Heart left ventricle (tissue), 16 donors: ENCODE data around the gene CCNY. TPM values are rescaled to one million over a fixed set of nuclear protein-coding genes. Genes with fewer than 3 reads are reported as not detected.
A peak's percentile ranks its signal among the peaks of the same experiment; 100 is the strongest.

Experiments
- ATAC-seq, 4 donors: fragments of 200-7000 bp; cut with Tn5 transposase; one replicate each; pipeline ENCODE4 v1.9.1; 2020 to 2022; ENCODE audit warnings: moderate library complexity in 4 of 4, mild to moderate bottlenecking in 3 of 4, moderate number of reproducible peaks in 1 of 4
- DNase-seq, 5 donors: peaks; one replicate each; pipeline ENCODE4 v3.0.0-alpha.2; 2020
- H3K27ac ChIP-seq, 12 donors: fragments of 200-600 bp; sonication (generic) in 4 of 12; one replicate each; pipeline versions ENCODE4 v1.5.0 to v1.8.0; 2016 to 2022; ENCODE audit warnings: mild to moderate bottlenecking in 2 of 12
- H3K27me3 ChIP-seq, 9 donors: fragments of 200-600 bp; sonication (generic) in 2 of 9; one replicate each; pipeline versions ENCODE4 v1.5.1 to v1.8.0; 2016 to 2022; ENCODE audit warnings: mild to moderate bottlenecking in 3 of 9
- H3K36me3 ChIP-seq, 9 donors: fragments of 200-600 bp; sonication (generic) in 2 of 9; one replicate each; pipeline versions ENCODE4 v1.5.0 to v1.8.0; 2018 to 2022; ENCODE audit warnings: mild to moderate bottlenecking in 2 of 9
- H3K4me1 ChIP-seq, 12 donors: fragments of 200-600 bp; sonication (generic) in 4 of 12; one replicate each; pipeline versions ENCODE4 v1.5.0 to v1.8.0; 2016 to 2022; ENCODE audit warnings: mild to moderate bottlenecking in 3 of 12
- H3K4me3 ChIP-seq, 12 donors: fragments of 200-600 bp; sonication (generic) in 4 of 12; one replicate each; pipeline versions ENCODE4 v1.5.0 to v1.8.0; 2017 to 2022; ENCODE audit warnings: mild to moderate bottlenecking in 9 of 12, moderate library complexity in 4 of 12
- H3K9me3 ChIP-seq, 12 donors: fragments of 200-600 bp; sonication (generic) in 4 of 12; one replicate each; pipeline versions ENCODE4 v1.5.0 to v1.8.0; 2016 to 2022; ENCODE audit warnings: mild to moderate bottlenecking in 1 of 12
- CTCF ChIP-seq, 12 donors: fragments of 200-600 bp; sonication (generic) in 4 of 12; IDR thresholded peaks; one replicate each; pipeline versions ENCODE4 v1.5.0 to v1.8.0; 2018 to 2022; ENCODE audit warnings: antibody characterized with exemption in 12 of 12, mild to moderate bottlenecking in 5 of 12
- POLR2A ChIP-seq, 2 donors: fragments of 450-650 bp; IDR thresholded peaks; one replicate each; pipeline ENCODE4 v1.6.1; 2017; ENCODE audit warnings: antibody characterized with exemption in 2 of 2, mild to moderate bottlenecking in 2 of 2, moderate library complexity in 2 of 2
- WGBS, 4 donors: extraction: QIAGEN DNeasy Blood & Tissue Kit in 2 of 4; methylation state at CpG; one replicate each; pipeline versions ENCODE4 v1.1.5 to v1.1.7; 2013 to 2018; 5-methylcytosine and 5-hydroxymethylcytosine counted together
- intact Hi-C, 10 donors: fragments of 100-400 bp; cut with DNase I; formaldehyde crosslinking; loops; one replicate each; pipeline versions ENCODE4 v1.11.1 to v1.14.2; 2022
- polyA plus RNA-seq, 2 donors: library from polyadenylated mRNA; stranded (reverse); fragments of 200-250 nt; gene quantifications; one replicate each; pipeline ENCODE4 v1.2.3, GENCODE V29; 2013
- total RNA-seq, 9 donors: library from RNA; depleted of rRNA in 2 of 9; stranded (reverse); fragments of >200 nt in 2 of 9; fragmentation: NEBNext Ultra II Directional in 3 of 9; extraction: Animal tissue kit (Norgen Biotek cat#: 25700) in 3 of 9; gene quantifications; one replicate each; pipeline versions ENCODE4 v1.1.0 to v1.2.4, GENCODE V29; 2016 to 2023
- donor health status: ischemic (EF 13 %, LVEDD 7.1; RV severe dilation, severe dysfunction).
- donor health status: healthy with polysubstance abuse.
- donor health status: DM: no; HTN: yes; CAD: no.
- donor health status: DM: no; HTN: no; CAD: no.
- donor health status: ischemic (EF 25% LVEDD 6.9; RV normal size, moderate dysfunction).
- donor health status: ischemic (EF 25% LVEDD 5.7; RV mildly dilated, moderate dysfunction).
- donor health status: healthy.
- donor health status: DM: yes; HTN: yes; CAD: no.
- donor health status: ischemic (EF 35%, LVEDD 5.7; RV mildly dilated, moderate dysfunction).
- donor health status: nonischemic (EF 11% LVEDD 7.7; RV severe dilation, severe dysfunction).
- donor health status: DM: yes; HTN: yes; CAD: no.
- donor health status: PGD.
- donor health status: ischemic (EF 29% LVEDD 5.4; RV normal size, mild dysfunction).
- donor health status: nonischemic (EF 23%, LVEDD 6.1; RV moderate dilation, normal function).

CCNY gene
- total and polyA plus RNA-seq, 11 donors: 26.4 to 106 (median 80.7) TPM

DNA sequence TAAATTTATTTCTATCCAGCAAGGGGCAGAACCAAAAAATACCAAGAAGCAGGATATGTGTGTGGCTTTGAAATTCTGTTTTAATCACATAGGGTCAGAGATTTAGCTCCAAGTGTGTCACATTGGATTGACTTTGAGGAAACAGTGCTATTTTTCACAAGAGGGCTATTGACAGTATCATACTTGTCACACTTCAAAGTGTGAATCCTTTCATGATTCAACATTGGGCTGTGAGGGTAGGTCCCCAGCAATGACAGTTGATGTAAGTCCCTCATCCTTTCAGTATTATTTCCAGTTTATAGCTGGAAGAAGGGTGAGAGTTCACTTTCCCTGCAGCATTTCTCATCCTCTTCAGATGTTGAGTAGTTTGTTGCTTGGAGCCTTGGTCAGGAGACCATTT, 7.4 kb downstream of the CCNY start:
- TF ChIP-seq POLR2A (IDR thresholded peaks at IDR 0.05): no peak
- TF ChIP-seq CTCF (IDR thresholded peaks at IDR 0.05): no peak
- Histone ChIP-seq H3K4me3 (no peak overlapping the region), H3K9me3 (no peaks in the 10 kb centered on the region), H3K4me1 (peaks cover 13 to 92% (median 76%) of the 10 kb centered on the region in 12 donors), H3K36me3 (no peaks in the 10 kb centered on the region), H3K27me3 (no peaks in the 10 kb centered on the region), H3K27ac (no peak overlapping the region)
- DNase-seq: no peak
- intact Hi-C loops: no loop called here
- ATAC-seq: no peak

- Histone ChIP-seq H3K27ac (no peak overlapping the region), H3K4me3 (no peak overlapping the region), H3K4me1 (peaks cover 13 to 93% (median 79%) of the 10 kb centered on the region in 12 donors), H3K27me3 (no peaks in the 10 kb centered on the region), H3K36me3 (no peaks in the 10 kb centered on the region), H3K9me3 (no peaks in the 10 kb centered on the region)
- ATAC-seq (no peak), DNase-seq (no peak)
- intact Hi-C loops: no loop called here
- no peak for TF ChIP-seq POLR2A (IDR thresholded peaks at IDR 0.05)
- TF ChIP-seq CTCF (IDR thresholded peaks at IDR 0.05): no peak
- 87 to 98% (median 95%) methylated on average over 5 of the region's 5 CpGs for WGBS, 4 donors
These were observed 9.1 kb downstream of the CCNY start for GRCh38 chr10:35345383-35345742.

GRCh38 chr10:35346248-35346647, 9.9 kb downstream of the CCNY start:
- no peak for ATAC-seq
- Histone ChIP-seq H3K4me1 (peaks cover 7 to 93% (median 79%) of the 10 kb centered on the region in 12 donors), H3K9me3 (no peaks in the 10 kb centered on the region), H3K27me3 (no peaks in the 10 kb centered on the region), H3K36me3 (no peaks in the 10 kb centered on the region), H3K4me3 (no peak overlapping the region), H3K27ac (peak overlapping the region in 4 of 12 donors; percentile 8 to 68 (median 26))
- DNase-seq: no peak
- intact Hi-C loops: no loop called here
- TF ChIP-seq POLR2A (IDR thresholded peaks at IDR 0.05): no peak
- no peak for TF ChIP-seq CTCF (IDR thresholded peaks at IDR 0.05)

DNA sequence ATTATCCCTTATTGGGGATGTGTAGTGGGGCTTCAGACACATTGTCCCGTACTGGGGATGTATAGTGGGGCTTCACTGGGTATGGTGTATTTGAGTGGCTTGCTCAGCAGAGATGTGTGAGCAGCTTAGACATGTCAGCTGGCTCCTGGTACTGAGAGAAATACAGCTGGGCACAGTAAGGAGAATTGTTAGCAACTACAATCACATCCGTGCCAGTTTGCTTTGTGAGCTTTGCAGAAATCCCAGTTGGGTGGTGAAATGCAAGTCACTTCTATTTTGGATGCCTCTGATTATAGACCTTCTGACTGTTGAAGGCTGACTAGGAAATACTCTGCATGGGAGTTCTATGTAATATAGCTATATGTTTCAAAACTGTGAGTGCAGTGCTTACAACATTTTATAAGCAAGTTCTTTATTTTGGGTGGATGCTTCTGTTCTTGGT, 10.8 kb downstream of the CCNY start:
- Histone ChIP-seq H3K4me3 (no peak overlapping the region), H3K9me3 (no peaks in the 10 kb centered on the region), H3K4me1 (peaks cover 5 to 93% (median 78%) of the 10 kb centered on the region in 12 donors), H3K27ac (peak overlapping the region in 6 of 12 donors; percentile 8 to 68 (median 50)), H3K36me3 (no peaks in the 10 kb centered on the region), H3K27me3 (no peaks in the 10 kb centered on the region)
- WGBS, 4 donors: 16 to 25% (median 20%) methylated on average over 2 of the region's 2 CpGs
- intact Hi-C loops: no loop called here
- DNase-seq (no peak), ATAC-seq (peak; percentile 69 to 82 (median 75))
- TF ChIP-seq CTCF (IDR thresholded peaks at IDR 0.05): no peak
- no peak for TF ChIP-seq POLR2A (IDR thresholded peaks at IDR 0.05)
